H1 (cell line): ENCODE data around the gene KCNA2. TPM values are rescaled to one million over a fixed set of nuclear protein-coding genes. Genes with fewer than 3 reads are reported as not detected.

Source experiments
- BRCA1 ChIP-seq: IDR thresholded peaks from 2 replicates; pipeline ENCODE4 v1.6.1; 2012; ENCODE audit warnings: low read depth, low read length, improper control_type of control experiment
- polyA plus RNA-seq, 7 experiments: library from polyadenylated mRNA; depleted of rRNA in 3 of 7; stranded (reverse) in 5 of 7; unstranded in 2 of 7; fragments of >200 nt in 5 of 7; fragments of 200-250 nt in 2 of 7; gene quantifications; 1 replicate in 5 of 7; 2 replicates in 1 of 7; 4 replicates in 1 of 7; pipeline versions ENCODE4 v1.2.1 to v1.2.3, GENCODE V29; 2011 to 2013; ENCODE audit warnings: missing spikeins in 2 of 7, mixed read lengths in 2 of 7
- total RNA-seq: library from RNA; stranded (reverse); fragmentation: NEBNext Ultra II Directional; extraction: Animal tissue kit (Norgen Biotek cat#: 25700); gene quantifications from 2 replicates; pipeline ENCODE4 v1.2.1, GENCODE V29; 2021

KCNA2 gene
- total and polyA plus RNA-seq, 2 of the 8 experiments (the other 6 are each of a cell fraction or from before 2014, with no cell fraction given) = 0.26 to 0.78 TPM

DNA sequence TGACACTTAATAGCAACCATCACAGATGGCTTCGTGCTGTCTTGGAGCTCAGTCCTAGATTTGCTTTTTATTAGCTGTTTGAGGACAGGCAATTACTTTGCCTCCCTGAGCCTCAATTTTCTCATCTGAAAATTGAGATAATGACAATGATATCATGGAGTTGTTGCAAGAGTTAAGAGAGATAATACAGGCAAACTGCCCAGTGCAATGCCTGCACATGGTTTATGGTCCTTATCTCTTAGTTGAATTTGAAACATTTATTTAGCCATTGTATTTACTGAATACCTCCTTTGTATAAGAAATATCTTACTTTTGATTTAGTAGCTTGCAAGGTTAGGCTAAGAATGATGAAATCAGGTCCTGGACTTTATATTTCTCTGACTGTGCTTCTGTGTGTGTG lies 17.7 kb downstream of the KCNA2 start (continued):
- no peak for TF ChIP-seq BRCA1
